Measurements from ENCODE around the gene TNS3. TPM values are rescaled to one million over a fixed set of nuclear protein-coding genes. Genes with fewer than 3 reads are reported as not detected.

The TNS3 gene
- total RNA-seq, 1 experiment from 2014 or later = 61.7 TPM

DNA sequence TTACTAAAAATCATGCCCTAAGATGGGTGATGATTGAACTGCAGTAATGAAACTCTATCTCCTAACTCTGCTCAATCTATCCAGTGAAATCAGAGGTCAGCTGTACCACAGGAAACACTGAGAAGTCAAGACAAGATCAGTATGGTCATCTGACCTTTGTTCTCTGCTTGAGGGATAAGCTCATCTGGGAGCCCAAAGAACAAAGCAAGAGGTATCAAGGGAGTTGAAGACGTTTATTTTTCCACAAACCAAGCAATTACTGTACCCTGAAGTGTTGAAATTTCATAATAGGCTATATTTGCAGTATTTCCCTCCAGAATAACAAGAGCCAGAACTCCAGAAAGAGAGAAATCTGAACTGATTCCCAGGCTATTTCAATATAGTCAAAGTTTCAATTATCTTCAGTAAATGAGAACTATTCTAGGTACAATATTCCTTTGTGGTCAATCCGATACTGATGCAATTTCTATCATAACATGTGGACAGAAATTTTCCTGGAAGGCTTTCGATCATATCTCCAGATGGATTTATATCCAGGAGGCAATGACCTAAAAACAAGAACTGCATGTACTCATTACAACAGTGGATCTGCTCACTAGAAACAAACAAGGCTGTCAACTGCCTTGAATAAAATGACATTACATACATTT is 345.3 kb downstream of the TNS3 start:
- DNase-seq (ENCODE audit: low read depth, low spot score) = no peak
- in situ Hi-C loops (cut with HindIII; ENCODE audit: low pct_unique_long_range_greater_than_20kb, low sequenced_read_pairs) = no loop called here

DNA sequence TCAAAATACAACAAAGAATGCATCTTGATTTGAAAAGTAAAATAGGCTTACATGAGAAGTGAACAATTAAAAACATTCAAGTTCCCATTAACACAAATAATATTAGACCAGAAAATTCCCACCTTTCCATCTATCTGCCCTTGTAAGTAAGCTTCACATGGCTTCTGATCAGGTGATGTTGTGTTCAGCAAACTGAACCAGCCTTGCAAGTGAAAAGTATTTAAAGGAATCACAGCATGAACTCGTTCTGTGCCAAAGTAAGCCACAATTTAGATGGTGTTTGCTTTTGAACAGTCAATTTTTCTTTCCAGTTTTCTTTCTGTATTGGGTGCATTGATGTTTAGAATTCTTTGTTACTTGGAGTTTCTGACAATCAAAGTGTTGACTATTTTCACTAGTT is 347.9 kb downstream of the TNS3 start:
- DNase-seq (ENCODE audit: low read depth, low spot score) = no peak
- in situ Hi-C loops (cut with HindIII; ENCODE audit: low pct_unique_long_range_greater_than_20kb, low sequenced_read_pairs) = no loop called here

DNA sequence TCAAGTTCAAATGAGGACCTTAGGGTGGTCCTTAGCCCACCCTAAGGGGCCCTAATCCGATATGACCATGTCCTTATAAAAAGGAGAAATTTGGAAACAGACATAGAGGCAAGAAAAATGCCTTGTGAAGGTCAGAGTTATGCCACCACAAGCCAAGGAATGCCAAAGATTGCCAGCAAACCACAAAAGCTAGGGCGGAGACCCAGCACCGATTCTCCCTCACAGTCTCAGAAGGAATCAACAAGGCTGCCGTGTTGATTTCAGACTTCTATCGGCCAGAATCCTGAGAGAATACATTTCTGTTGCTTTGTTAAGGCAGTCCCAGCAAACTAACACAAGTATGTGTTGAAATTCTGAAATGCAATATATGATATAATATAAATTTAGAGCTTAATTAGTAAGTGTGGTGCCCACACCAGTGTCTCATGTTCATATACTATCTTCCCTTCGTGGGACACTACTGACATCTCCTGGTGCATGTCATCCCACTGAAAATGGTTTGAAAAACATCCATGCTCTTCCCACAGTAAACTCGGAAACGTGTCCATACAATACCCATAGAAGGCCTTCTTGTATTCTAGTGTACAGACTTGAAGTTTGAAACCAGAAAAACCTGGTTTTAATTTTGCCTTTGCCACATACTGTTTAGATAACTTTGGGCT is 349.0 kb downstream of the TNS3 start:
- DNase-seq (ENCODE audit: low read depth, low spot score) = no peak
- in situ Hi-C loops (cut with HindIII; ENCODE audit: low pct_unique_long_range_greater_than_20kb, low sequenced_read_pairs) = no loop called here

DNA sequence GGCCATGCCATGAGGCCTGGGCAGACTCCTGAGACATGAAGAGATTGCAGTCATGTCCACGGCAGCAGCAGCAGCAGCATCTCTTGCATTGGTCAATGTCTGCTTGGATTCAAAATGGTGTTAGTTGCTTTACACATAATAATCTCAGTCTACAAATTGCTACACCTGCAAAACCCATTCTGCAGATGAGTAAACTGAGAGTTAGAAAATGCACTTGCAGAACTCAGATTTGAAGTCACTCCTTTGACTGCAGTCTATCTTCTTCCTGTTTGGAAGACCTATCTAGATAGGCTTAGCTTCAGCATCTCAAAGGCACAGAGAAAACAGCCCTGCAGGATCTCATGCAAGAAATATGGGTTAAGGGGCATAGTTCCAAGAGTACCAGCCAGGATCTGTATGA is 350.3 kb downstream of the TNS3 start:
- in situ Hi-C loops (cut with HindIII; ENCODE audit: low pct_unique_long_range_greater_than_20kb, low sequenced_read_pairs) = no loop called here
- DNase-seq (ENCODE audit: low read depth, low spot score) = no peak

DNA sequence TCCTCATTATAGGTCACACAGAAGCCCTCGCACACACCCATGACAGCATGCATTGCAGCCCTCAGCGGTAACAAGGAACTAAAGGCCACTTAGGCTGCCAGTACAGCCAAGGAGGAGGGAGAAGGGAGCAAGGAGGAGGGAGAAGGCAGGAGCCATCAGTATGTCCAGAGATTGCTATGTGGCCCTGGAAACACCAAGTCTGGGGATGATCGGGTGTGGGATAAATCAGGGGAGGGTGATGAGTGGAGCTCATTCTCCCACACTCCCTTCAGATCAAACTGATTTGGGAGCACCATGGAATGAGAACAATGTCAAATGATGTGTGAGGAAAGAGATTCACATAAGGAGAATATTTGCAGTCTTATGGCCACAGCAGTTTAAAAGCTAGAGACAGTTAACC is 350.9 kb downstream of the TNS3 start:
- DNase-seq (ENCODE audit: low read depth, low spot score) = no peak
- in situ Hi-C loops (cut with HindIII; ENCODE audit: low pct_unique_long_range_greater_than_20kb, low sequenced_read_pairs) = no loop called here

DNA sequence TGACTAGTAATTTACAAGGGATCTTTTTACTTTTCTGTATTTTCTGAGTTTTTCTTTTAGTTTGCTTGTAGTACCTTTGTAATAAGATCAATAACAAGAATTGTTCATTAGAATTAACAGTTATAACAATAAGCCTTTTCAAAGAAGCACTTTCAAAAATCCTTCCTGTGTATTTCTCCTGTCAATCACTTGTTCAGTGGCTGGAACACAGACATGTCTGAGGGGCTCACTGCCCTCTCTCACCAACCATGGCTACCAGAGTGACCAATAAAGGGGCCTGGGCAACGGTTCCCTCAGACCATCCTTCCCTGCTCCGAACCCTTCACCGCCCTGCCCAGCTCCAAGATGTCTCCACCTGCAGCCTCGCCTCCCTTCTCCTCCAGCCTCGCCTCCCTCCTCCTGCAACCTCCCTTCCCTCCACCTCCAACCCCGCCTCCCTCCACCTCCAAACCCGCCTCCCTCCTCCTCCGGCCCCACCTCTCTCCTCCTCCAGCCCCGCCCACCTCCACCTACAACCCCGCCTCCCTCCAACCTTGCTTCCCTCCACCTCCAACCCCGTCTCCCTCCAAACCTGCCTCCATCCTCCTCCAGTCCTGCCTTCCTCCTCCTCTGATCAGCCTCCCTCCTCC is 353.4 kb downstream of the TNS3 start:
- in situ Hi-C loops (cut with HindIII; ENCODE audit: low pct_unique_long_range_greater_than_20kb, low sequenced_read_pairs) = no loop called here
- DNase-seq (ENCODE audit: low read depth, low spot score) = peak; percentile 51

DNA sequence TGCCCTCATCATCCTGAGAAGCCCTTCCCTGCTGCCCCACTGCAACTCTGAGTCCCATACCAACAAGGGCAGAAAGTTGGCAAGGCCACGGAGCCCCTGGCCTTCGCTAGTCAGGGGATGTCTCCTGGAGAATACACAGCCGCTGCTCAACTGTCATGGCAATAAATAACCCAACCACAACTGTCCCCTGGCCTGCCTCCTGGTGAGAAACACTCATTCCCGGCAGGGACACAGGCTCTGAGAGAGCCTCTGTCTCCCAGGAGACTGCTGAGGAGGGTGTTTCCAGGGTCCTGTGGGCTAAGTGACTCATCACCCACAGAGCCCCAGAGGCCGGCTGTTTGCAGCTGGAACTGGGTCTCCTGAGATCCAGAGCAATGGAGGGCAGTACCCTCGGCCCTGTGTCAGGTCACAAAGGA is 354.1 kb downstream of the TNS3 start:
- no peak for DNase-seq (ENCODE audit: low read depth, low spot score)
- in situ Hi-C loops (cut with HindIII; ENCODE audit: low pct_unique_long_range_greater_than_20kb, low sequenced_read_pairs) = no loop called here

DNA sequence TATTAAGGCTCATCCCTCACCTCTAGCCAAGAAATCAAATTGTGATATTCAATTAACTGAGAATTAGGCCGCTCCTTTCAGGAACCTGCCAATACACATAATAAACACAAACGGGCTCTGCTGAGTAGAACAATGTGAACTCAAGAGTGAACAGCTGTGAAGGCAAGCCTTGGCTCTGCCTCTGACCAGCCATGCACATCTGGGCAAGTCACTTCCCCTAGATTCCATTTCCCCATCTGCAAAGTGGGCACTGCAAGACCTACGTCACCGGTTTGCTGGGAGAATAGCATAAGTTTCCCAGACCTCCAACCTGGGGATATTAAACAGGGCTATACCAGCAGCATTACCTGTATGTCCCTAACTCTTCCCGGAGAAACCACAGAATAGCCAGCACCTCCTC is 355.2 kb downstream of the TNS3 start:
- no peak for DNase-seq (ENCODE audit: low read depth, low spot score)
- in situ Hi-C loops (cut with HindIII; ENCODE audit: low pct_unique_long_range_greater_than_20kb, low sequenced_read_pairs) = no loop called here

DNA sequence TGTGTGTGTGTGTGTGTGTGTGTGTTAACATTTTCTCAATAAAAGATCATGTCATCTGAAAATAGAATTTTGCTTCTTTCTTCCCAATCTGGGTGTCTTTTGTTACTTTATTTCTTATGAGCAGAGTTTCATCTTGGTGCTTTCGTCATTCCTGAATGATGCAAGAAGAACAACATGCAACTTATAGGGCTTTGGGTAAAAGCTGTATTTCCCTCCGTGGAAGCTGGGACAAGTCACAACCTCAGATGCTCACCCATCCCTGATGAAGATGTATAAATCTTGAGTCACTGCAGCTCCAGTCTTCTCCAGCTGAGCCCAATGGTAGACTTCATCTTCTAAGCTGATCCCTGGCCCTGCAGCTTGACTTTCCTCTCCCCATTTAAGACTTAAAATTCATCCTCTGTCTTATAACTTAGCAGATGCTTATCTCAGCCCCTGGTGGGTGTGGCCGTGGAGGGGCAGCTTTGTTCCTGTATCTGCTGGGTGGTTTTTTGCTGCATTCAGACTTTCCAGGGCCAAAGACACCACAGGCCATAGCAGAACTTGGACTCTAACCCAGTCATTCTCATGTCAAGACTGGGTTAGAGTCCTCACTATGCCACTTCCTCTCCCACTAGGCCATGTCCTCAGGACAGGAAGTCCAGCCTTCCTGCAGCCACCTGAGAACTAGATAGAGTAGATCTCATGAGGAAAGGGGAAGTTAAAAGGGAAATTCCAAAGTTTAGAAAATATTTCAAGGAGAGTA is 356.4 kb downstream of the TNS3 start:
- no peak for DNase-seq (ENCODE audit: low read depth, low spot score)
- in situ Hi-C loops (cut with HindIII; ENCODE audit: low pct_unique_long_range_greater_than_20kb, low sequenced_read_pairs) = no loop called here

Data from SK-MEL-5 (cell line).